Effector CD8-positive, alpha-beta T cell (primary cell): Measurements from ENCODE around the gene ARHGAP36.

Experiments used
- DNase-seq: peaks from one replicate; lab custom pipeline; 2025; lab: John Stamatoyannopoulos, UW

ARHGAP36 gene

DNA sequence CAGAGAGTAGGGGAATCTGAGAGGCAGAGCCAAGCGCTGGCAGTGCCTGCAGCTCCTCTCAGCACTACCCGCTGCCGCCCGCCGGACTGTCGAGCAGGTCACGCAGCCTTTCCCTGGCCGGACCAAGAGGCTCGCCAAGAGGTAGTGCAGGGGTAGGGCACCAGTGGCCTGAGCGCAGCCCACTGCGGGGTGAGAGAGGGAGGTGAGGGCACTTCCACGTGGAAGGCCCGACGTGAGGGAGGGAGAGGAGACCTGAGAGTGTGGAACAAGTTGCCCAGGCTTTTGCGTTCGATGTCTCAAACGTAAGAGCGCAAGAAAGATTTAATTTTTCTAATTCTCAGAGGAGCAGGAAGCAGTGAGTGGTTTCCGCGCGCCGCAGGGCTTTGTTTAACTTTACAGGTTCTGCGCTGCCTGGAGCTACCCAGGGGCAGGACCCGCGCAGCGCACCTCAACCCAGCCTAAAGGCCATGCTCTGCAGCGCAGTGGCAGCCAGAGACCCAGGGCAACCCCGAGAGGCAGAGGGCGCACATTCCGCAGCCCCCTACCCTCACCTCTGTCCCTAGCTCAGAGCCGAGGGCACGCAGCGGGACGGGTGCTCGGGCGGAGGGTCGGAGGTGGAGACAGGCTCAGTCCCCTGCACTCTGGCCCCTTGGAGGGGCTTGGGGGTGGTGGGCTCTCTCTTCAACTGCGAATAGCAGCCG lies 14.9 kb downstream of the ARHGAP36 start:
- DNase-seq = no peak

DNA sequence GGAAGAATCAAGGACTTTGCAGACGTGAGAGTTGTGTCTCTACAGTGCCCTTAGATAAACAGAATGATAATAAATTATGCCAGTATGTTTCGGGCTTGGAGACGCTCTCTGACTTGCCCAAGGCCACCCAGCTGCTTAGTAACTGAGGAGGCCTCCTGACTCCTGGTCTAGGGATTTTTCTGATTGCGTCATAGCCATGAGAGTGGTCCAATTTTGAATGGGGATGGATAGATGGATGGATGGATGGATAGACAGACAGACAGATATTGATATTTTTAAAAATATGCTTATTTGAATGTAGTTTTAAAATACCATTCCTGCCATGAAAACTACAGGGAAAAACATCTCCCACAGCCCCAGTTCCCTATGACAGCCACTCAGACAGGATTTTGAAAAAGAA lies 15.5 kb downstream of the ARHGAP36 start:
- no peak for DNase-seq

DNA sequence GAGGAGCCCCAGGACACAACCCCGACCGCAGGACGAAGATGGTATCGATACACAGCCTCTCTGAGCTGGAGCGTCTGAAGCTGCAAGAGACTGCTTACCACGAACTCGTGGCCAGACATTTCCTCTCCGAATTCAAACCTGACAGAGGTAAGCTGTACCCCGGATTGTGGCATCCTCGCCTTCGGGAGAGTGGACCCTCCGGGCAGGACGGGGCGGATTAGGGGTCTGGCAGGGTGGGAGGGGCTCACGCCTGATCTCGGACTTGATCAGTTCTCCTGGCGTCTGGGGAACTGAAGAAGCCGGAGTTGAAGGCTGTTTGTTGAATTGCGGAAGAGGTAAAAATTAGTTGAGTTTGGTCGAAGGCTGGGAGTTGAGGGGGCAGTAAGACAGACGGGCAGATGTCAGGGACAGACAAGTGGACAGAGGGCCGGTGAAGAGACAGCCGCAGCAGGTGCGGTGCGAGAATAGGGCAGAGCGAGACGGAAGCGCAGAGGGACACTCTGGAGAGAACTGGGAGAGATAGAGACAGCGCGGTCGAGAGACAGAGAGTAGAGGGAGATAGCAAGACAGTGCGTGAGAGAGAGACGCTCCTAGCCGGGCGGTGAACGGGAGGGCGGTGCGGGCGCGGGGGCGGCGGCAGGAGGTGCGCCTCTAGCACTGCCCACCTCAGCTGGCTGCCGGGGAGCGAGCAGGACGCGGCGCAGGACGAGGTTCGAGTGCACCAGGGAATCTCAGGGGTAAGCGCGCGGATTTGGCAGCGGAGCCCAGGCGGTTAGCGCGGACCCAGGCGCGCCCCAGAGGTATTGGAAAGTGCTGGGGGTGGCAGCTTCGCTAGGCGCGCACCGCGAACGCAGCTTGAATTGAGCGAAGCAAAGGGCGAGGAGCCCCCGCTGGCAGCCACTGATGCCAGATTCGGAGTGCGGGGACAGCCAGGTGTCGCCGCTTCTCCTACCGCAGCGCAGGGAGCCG lies 23.9 kb downstream of the ARHGAP36 start:
- DNase-seq = no peak

DNA sequence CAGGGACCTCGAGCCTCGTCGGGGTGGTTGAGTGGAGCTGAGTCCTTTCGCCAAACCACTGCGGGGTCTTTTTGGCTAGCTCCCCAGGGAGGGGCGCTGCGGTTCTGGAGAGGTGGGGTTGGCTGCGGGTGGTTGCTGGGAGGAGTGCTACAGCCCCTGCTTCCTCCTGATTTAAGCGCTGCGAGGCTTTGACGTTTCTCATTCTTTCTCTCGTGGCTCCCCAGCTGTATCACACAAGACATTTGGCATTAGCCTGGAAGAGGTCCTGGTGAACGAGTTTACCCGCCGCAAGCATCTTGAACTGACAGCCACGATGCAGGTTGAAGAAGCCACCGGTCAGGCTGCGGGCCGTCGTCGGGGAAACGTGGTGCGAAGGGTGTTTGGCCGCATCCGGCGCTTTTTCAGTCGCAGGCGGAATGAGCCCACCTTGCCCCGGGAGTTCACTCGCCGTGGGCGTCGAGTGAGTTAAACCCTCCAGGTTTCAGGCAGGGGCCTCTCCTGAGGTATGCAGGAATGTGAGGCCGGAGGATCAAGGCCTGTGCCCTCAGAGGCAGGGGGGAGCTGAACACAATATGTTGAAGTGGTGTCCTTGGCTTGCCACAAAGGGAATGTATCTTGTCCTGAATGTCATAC lies 25.5 kb downstream of the ARHGAP36 start:
- no peak for DNase-seq

GRCh38 chrX:131084145-131084544 lies 26.0 kb downstream of the ARHGAP36 start:
- no peak for DNase-seq

DNA sequence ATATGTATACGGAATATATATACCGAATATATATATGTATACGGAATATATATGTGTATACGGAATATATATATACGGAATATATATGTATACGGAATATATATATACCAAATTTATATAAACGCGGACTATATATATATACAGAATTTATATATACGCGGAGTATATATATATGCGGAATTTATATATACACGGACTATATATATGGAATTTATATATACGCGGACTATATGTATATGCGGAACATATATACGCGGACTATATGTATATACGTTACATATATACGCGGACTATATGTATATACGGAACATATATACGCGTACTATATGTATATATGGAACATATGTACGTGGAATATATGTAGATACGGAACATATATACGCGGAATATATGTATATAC lies 78.6 kb downstream of the ARHGAP36 start:
- no peak for DNase-seq

- no peak for DNase-seq
Observed at GRCh38 chrX:131139072-131139471, 80.9 kb downstream of the ARHGAP36 start.
